ENCODE results near the gene IRF2BP2. TPM values are rescaled to one million over a fixed set of nuclear protein-coding genes. Genes with fewer than 3 reads are reported as not detected.

The IRF2BP2 gene
- total RNA-seq, 1 donor from 2014 or later: 72.9 TPM

DNA sequence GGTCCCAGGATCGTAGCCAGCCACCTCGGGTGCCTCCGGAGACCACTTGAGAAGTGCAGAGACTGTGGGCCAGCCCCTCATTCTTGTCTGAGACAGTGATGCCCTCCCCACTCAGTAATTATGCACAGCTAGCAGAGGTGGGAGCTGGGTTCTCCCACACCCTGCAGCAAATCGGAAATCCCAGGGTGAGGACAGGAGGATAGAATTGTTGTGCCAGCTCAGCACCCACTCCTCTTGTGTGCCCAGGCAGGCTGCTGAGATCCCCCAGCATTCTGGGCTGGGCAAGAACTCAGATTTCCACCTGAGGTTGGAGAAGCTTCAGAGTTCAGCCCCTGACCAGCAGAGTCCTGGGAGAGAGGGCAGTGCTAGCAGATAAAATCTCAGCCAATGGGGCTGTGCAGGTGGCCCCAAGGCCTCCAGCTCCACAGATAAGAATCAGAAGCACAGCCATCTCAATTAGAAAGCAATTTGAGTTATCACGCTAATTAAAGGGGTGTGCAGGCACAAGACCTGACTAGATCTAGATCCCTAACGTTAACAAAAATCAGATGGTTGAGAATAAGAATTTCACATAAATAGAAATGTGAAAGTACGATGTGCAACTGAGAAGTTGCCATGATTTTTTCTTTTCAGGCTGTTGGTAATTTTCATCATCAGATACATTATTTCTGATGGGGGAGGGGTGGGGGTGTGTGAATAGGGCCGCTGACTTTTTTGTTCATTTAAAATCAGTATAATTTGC, 45.5 kb upstream of the IRF2BP2 start:
- no peak for TF ChIP-seq POLR2A (IDR thresholded peaks at IDR 0.05)
- TF ChIP-seq POLR2AphosphoS5 (IDR thresholded peaks at IDR 0.05; ENCODE audit: insufficient read depth in 1 of 2, low read depth in 1 of 2): no peak
- no peak for TF ChIP-seq CTCF (IDR thresholded peaks at IDR 0.05)
- intact Hi-C loops (cut with DNase I): no loop called here
- Histone ChIP-seq H3K27ac (peak overlapping the region; percentile 59), H3K4me1 (peaks cover 18% of the 10 kb centered on the region), H3K36me3 (no peaks in the 10 kb centered on the region), H3K4me3 (no peak overlapping the region), H3K9me3 (no peaks in the 10 kb centered on the region), H3K27me3 (no peaks in the 10 kb centered on the region)
- no peak for DNase-seq (ENCODE audit: extremely low spot score in 2 of 2)

DNA sequence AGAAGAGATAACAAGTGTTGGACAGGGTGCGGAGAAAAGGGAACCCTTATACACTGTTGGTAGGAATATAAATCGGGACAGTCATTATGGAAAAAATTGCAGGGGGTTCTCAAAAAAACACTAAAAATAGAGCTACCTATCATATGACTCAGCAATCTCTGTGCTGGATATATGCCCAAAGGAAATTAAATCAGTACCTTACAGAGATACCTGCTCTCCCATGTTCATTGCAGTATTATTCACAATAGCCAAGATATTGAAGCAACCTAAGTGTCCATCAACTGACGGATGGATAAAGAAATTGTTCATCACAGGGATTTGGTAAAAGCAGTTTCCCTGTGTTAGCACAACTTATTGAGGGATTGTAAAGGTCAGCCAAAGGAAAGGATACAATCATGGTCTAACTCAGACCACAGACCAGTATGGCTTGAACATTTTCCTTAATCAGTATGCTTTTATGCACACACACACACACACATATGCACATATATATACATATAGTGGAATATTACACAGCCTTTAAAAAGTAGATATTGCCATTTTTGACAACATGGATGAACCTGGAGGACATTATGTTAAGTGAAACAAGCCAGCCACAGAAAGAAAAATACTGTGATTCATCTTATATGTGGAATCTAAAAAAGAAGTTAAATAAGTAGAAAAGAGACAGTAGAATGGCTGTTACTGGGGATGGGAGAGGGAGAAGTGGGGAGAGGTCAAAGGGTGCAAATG, 44.2 kb upstream of the IRF2BP2 start:
- intact Hi-C loops (cut with DNase I): no loop called here
- no peaks in the 10 kb centered on the region for H3K36me3 ChIP-seq
- H3K9me3 ChIP-seq: no peaks in the 10 kb centered on the region
- DNase-seq (ENCODE audit: extremely low spot score in 2 of 2): no peak
- H3K4me3 ChIP-seq: no peak overlapping the region
- no peak for TF ChIP-seq CTCF (IDR thresholded peaks at IDR 0.05)
- no peak for TF ChIP-seq POLR2AphosphoS5 (IDR thresholded peaks at IDR 0.05; ENCODE audit: insufficient read depth in 1 of 2, low read depth in 1 of 2)
- TF ChIP-seq POLR2A (IDR thresholded peaks at IDR 0.05): no peak
- peaks cover 18% of the 10 kb centered on the region for H3K4me1 ChIP-seq
- no peak overlapping the region for H3K27ac ChIP-seq
- no peaks in the 10 kb centered on the region for H3K27me3 ChIP-seq

DNA sequence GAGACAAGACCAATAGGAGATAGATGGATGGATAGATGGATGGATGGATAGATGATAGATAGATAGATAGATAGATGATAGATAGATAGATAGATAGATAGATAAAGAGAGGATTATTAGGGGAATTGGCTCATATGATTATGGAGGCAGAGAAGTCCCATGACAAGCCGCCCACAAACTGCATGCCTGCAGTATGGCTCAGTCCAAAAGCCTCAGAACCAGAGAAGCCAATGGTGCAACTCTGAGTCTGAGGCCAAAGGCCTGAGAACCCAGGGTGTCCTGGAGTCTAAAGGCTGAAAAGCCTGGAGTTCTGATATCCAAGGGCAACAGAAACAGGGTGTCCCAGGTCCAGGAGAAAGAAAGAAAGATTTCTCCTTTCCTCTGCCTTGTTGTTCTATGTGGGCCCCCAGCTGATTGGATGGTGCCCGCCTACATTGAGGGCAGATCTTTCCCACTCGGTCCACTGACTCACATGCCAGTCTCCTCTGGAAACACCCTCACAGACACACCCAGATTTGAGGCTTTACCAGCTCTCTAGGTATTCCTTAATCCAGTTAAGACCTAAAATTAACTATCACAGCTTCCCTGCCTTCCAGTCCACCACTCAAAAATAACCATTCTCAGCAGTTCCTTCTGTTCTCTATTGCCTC, 39.6 kb upstream of the IRF2BP2 start:
- intact Hi-C loops (cut with DNase I): no loop called here
- Histone ChIP-seq H3K9me3 (no peaks in the 10 kb centered on the region), H3K27me3 (no peaks in the 10 kb centered on the region), H3K27ac (no peak overlapping the region), H3K4me1 (no peaks in the 10 kb centered on the region), H3K4me3 (no peak overlapping the region), H3K36me3 (no peaks in the 10 kb centered on the region)
- TF ChIP-seq POLR2A (IDR thresholded peaks at IDR 0.05): no peak
- TF ChIP-seq POLR2AphosphoS5 (IDR thresholded peaks at IDR 0.05; ENCODE audit: insufficient read depth in 1 of 2, low read depth in 1 of 2): no peak
- TF ChIP-seq CTCF (IDR thresholded peaks at IDR 0.05): no peak
- DNase-seq (ENCODE audit: extremely low spot score in 2 of 2): no peak

- H3K36me3 ChIP-seq: no peaks in the 10 kb centered on the region
- DNase-seq (ENCODE audit: extremely low spot score in 2 of 2): no peak
- H3K27ac ChIP-seq: no peak overlapping the region
- no peaks in the 10 kb centered on the region for H3K27me3 ChIP-seq
- no peak overlapping the region for H3K4me3 ChIP-seq
- intact Hi-C loops (cut with DNase I): no loop called here
- no peaks in the 10 kb centered on the region for H3K9me3 ChIP-seq
- TF ChIP-seq POLR2A (IDR thresholded peaks at IDR 0.05) (no peak), CTCF (IDR thresholded peaks at IDR 0.05) (no peak), POLR2AphosphoS5 (IDR thresholded peaks at IDR 0.05; ENCODE audit: insufficient read depth in 1 of 2, low read depth in 1 of 2) (no peak)
- no peaks in the 10 kb centered on the region for H3K4me1 ChIP-seq
Measured at GRCh38 chr1:234647758-234648157, 37.8 kb upstream of the IRF2BP2 start.
